HL-60 (cell line): Measurements from ENCODE around the gene MAP6D1.

Experiments used
- DNase-seq, 2 experiments: peaks; one replicate each; pipeline ENCODE4 v3.0.0-alpha.2; 2010 to 2020; ENCODE audit warnings: low read depth in 1 of 2, low spot score in 1 of 2
- H3K27ac ChIP-seq: fragments of 250-450 bp; sonication (Bioruptor Pico); replicated peaks from 2 replicates; pipeline ENCODE4 v1.5.1; 2020; ENCODE audit warnings: mild to moderate bottlenecking, moderate library complexity
- H3K27me3 ChIP-seq: fragments of 250-450 bp; sonication (Bioruptor Pico); 2 replicates; pipeline ENCODE4 v1.5.1; 2021; ENCODE audit warnings: mild to moderate bottlenecking, moderate library complexity; ENCODE audit not compliant: insufficient read depth, poor library complexity, severe bottlenecking
- H3K4me3 ChIP-seq: replicated peaks from 2 replicates; pipeline ENCODE4 v1.5.1; 2011; ENCODE audit warnings: mild to moderate bottlenecking, control low read depth, low read length; ENCODE audit not compliant: insufficient read depth
- GABPA ChIP-seq: IDR thresholded peaks from 2 replicates; pipeline ENCODE4 v1.6.1; 2012; ENCODE audit warnings: low read depth
- POLR2AphosphoS5 ChIP-seq: IDR thresholded peaks from 2 replicates; pipeline ENCODE4 v1.6.1; 2012; ENCODE audit warnings: low read depth
- SPI1 ChIP-seq: IDR thresholded peaks from 2 replicates; pipeline ENCODE4 v1.6.1; 2012; ENCODE audit warnings: low read depth, mild to moderate bottlenecking, borderline replicate concordance
- TF ChIP-seq, protein P1 (sequence below): IDR thresholded peaks from one replicate; pipeline ENCODE4 v1.5.1; 2011; ENCODE audit warnings: low read length, control low read depth, inconsistent platforms; ENCODE audit not compliant: insufficient read depth
- TF ChIP-seq, protein P2 (sequence below): IDR thresholded peaks from 2 replicates; pipeline ENCODE4 v1.6.1; 2012; ENCODE audit warnings: low read depth; ENCODE audit not compliant: insufficient replicate concordance

MAP6D1 gene

DNA sequence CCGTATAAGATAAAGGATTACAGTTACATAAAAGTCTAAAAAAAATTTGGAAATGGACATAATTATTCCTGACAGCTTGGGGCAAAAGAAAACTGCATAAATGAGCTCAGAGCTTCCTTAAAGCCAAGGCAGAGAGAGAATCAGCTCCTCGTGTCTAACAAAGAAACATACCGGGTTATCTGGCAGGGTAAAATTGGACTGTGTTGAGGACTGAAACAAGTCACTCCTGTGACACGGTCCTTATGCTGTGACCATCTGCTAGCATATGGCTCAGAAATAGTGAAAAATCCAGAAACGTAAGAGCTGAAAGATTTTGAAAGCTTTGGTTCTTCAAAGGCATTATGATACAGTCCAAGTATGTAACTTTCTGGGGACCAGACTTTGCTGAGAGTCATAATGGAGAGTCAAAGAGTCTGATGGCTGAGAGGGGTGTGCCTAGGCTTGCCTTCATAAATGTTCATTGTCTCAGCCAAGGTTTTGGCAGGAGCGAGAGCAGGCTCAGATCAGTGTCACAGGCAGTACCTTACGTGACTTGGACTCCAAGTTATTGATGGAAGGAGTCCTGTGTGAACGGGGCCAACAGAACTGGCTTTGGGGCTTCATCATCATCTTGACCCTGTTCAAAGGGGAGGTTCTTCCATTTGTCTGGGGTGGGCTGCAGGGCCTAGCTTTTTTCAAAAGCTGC is 12.5 kb downstream of the MAP6D1 start:
- DNase-seq = no peak
- Histone ChIP-seq H3K4me3 (no peak overlapping the region), H3K27ac (no peak overlapping the region), H3K27me3 (no peaks in the 10 kb centered on the region)
- no peak for TF ChIP-seq SPI1
- no peak for TF ChIP-seq GABPA
- TF ChIP-seq, protein P1, sequence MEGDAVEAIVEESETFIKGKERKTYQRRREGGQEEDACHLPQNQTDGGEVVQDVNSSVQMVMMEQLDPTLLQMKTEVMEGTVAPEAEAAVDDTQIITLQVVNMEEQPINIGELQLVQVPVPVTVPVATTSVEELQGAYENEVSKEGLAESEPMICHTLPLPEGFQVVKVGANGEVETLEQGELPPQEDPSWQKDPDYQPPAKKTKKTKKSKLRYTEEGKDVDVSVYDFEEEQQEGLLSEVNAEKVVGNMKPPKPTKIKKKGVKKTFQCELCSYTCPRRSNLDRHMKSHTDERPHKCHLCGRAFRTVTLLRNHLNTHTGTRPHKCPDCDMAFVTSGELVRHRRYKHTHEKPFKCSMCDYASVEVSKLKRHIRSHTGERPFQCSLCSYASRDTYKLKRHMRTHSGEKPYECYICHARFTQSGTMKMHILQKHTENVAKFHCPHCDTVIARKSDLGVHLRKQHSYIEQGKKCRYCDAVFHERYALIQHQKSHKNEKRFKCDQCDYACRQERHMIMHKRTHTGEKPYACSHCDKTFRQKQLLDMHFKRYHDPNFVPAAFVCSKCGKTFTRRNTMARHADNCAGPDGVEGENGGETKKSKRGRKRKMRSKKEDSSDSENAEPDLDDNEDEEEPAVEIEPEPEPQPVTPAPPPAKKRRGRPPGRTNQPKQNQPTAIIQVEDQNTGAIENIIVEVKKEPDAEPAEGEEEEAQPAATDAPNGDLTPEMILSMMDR = no peak
- no peak for TF ChIP-seq POLR2AphosphoS5
- TF ChIP-seq, protein P2, sequence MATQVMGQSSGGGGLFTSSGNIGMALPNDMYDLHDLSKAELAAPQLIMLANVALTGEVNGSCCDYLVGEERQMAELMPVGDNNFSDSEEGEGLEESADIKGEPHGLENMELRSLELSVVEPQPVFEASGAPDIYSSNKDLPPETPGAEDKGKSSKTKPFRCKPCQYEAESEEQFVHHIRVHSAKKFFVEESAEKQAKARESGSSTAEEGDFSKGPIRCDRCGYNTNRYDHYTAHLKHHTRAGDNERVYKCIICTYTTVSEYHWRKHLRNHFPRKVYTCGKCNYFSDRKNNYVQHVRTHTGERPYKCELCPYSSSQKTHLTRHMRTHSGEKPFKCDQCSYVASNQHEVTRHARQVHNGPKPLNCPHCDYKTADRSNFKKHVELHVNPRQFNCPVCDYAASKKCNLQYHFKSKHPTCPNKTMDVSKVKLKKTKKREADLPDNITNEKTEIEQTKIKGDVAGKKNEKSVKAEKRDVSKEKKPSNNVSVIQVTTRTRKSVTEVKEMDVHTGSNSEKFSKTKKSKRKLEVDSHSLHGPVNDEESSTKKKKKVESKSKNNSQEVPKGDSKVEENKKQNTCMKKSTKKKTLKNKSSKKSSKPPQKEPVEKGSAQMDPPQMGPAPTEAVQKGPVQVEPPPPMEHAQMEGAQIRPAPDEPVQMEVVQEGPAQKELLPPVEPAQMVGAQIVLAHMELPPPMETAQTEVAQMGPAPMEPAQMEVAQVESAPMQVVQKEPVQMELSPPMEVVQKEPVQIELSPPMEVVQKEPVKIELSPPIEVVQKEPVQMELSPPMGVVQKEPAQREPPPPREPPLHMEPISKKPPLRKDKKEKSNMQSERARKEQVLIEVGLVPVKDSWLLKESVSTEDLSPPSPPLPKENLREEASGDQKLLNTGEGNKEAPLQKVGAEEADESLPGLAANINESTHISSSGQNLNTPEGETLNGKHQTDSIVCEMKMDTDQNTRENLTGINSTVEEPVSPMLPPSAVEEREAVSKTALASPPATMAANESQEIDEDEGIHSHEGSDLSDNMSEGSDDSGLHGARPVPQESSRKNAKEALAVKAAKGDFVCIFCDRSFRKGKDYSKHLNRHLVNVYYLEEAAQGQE = no peak

DNA sequence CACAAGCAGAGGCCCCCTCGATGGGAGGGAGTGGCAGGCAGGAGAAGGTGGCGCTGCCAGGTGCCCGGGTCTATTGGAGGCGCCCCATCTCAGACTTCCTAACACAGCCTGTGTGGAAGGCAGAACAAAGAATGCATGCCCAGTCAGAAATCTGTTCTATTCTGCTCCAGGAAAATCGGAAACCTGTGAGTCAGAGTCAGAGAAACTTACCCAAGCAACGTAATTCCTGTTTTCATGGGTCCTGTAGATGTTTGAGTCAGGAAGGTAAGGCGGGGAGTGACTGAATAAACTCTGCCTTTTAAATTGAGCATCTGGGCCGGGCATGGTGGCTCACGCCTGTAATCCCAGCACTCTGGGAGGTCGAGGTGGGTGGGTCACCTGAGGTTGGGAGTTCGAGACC is 13.7 kb downstream of the MAP6D1 start:
- DNase-seq = no peak
- TF ChIP-seq, protein P1 = no peak
- TF ChIP-seq SPI1 = no peak
- H3K27me3 ChIP-seq = no peaks in the 10 kb centered on the region
- no peak overlapping the region for H3K27ac ChIP-seq
- H3K4me3 ChIP-seq = no peak overlapping the region

DNA sequence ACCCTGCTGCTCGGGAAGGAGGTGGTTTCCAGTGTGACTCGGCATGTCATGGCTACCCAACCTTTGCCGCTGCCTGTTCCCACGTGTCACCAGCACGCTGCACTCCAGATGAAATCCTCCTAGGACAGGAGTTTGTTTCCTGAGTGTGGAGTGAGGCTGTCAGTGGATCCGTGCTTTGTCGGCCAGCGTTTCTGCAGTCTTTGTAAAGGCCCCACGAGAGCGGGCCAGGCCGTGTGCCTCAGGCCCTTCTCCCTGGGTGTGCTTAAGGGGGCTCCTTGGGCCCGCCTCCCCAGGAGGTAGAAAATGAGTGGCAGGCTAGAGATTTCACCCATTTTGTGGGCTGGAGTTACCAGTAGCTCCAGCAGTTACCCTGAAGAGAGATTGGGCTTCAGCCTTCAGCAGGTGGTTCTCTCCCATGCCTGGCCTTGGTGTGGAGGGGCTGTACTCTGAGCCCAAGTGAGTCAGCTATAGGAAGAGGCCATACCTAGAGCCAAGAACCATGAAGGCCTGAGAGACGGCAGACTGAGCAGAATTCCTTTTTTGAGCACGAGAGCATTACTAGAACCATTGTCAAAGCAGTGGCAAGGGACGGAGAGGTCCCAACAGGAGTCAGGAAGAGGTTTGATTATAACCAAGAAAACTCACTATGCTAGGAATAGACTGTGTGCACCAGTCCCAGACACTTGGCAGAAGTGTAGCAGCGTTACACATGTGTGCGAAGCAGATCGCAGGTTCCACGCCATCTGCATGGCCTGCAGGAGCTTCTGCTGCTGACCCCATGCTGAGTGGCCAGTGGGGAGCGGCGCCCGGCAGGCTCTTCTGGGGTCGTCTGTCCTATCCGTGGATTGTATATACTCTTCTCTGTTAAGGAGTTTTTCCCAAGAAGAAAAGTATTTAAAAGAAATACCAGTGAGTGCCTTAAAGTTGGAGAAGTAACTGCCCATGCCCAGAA is 14.5 kb downstream of the MAP6D1 start:
- H3K4me3 ChIP-seq = no peak overlapping the region
- TF ChIP-seq, protein P2 = no peak
- no peak for TF ChIP-seq POLR2AphosphoS5
- TF ChIP-seq, protein P1 = no peak
- TF ChIP-seq GABPA = no peak
- TF ChIP-seq SPI1 = no peak
- H3K27ac ChIP-seq = no peak overlapping the region
- DNase-seq = no peak
- H3K27me3 ChIP-seq = no peaks in the 10 kb centered on the region
